Activated CD4-positive, alpha-beta T cell treated with anti-CD3 and anti-CD28 coated beads for 48 hours (primary cell): Measurements from ENCODE around the gene ZBTB16.

Source experiments
- DNase-seq: peaks from one replicate; pipeline ENCODE4 v3.0.0-alpha.2; 2020

ZBTB16 gene

GRCh38 chr11:114272311-114272710, 212.8 kb downstream of the ZBTB16 start:
- no peak for DNase-seq

- DNase-seq, result no peak
Measured at GRCh38 chr11:114273071-114273470, 213.6 kb downstream of the ZBTB16 start.

- no peak for DNase-seq
Measured at GRCh38 chr11:114273890-114274635, 214.6 kb downstream of the ZBTB16 start.

GRCh38 chr11:114274637-114275036, 215.1 kb downstream of the ZBTB16 start:
- no peak for DNase-seq

GRCh38 chr11:114275280-114275679, 215.8 kb downstream of the ZBTB16 start:
- DNase-seq, result no peak

GRCh38 chr11:114276077-114276476, 216.6 kb downstream of the ZBTB16 start:
- DNase-seq, result no peak

- DNase-seq, result no peak
Measured at GRCh38 chr11:114277637-114278341, 218.3 kb downstream of the ZBTB16 start.

GRCh38 chr11:114278342-114279065, 219.0 kb downstream of the ZBTB16 start:
- DNase-seq, result no peak

GRCh38 chr11:114279792-114280546, 220.5 kb downstream of the ZBTB16 start:
- DNase-seq, result no peak

GRCh38 chr11:114280696-114281095, 221.2 kb downstream of the ZBTB16 start:
- DNase-seq, result peak; percentile 21

- DNase-seq, result no peak
Measured at GRCh38 chr11:114281388-114281956, 222.0 kb downstream of the ZBTB16 start.

GRCh38 chr11:114282488-114282887, 223.0 kb downstream of the ZBTB16 start:
- DNase-seq, result no peak

- no peak for DNase-seq
Measured at GRCh38 chr11:114283422-114283821, 223.9 kb downstream of the ZBTB16 start.

GRCh38 chr11:114284021-114284420, 224.5 kb downstream of the ZBTB16 start:
- DNase-seq, result no peak

- no peak for DNase-seq
Measured at GRCh38 chr11:114284914-114285313, 225.4 kb downstream of the ZBTB16 start.

GRCh38 chr11:114285599-114285998, 226.1 kb downstream of the ZBTB16 start:
- no peak for DNase-seq

- no peak for DNase-seq
Measured at GRCh38 chr11:114286229-114286628, 226.7 kb downstream of the ZBTB16 start.

- DNase-seq, result no peak
Measured at GRCh38 chr11:114287154-114287553, 227.6 kb downstream of the ZBTB16 start.

- no peak for DNase-seq
Measured at GRCh38 chr11:114288136-114288535, 228.6 kb downstream of the ZBTB16 start.

GRCh38 chr11:114289779-114290178, 230.3 kb downstream of the ZBTB16 start:
- no peak for DNase-seq

GRCh38 chr11:114290503-114291235, 231.2 kb downstream of the ZBTB16 start:
- DNase-seq, result no peak

- DNase-seq, result no peak
Measured at GRCh38 chr11:114291381-114291780, 231.9 kb downstream of the ZBTB16 start.
